HAP-1 (cell line): ENCODE results near the gene DIDO1.
A peak's percentile ranks its signal among the peaks of the same experiment; 100 is the strongest.
"Not testable (repeated sequence)": the region's sequence is repeated elsewhere in the genome, so short reads cannot be mapped to it uniquely, and the experiment has no call there.

Experiments used
- DNase-seq, 2 experiments: peaks; one replicate each; pipeline ENCODE4 v3.0.0-alpha.2; 2016 to 2020; ENCODE audit warnings: low spot score in 2 of 2
- H3K27me3 ChIP-seq: fragments of 250-450 bp; sonication (Bioruptor Pico); 2 replicates; pipeline ENCODE4 v1.5.1; 2020; ENCODE audit warnings: low read depth, mild to moderate bottlenecking, moderate library complexity
- H3K36me3 ChIP-seq: fragments of 250-450 bp; sonication (Bioruptor Pico); replicated peaks from 2 replicates; pipeline ENCODE4 v1.5.1; 2020; ENCODE audit warnings: mild to moderate bottlenecking
- H3K4me1 ChIP-seq: fragments of 250-450 bp; sonication (Bioruptor Pico); 2 replicates; pipeline ENCODE4 v1.5.1; 2020; ENCODE audit warnings: mild to moderate bottlenecking
- H3K4me3 ChIP-seq: fragments of 250-450 bp; sonication (Bioruptor Pico); 2 replicates; pipeline ENCODE4 v1.5.1; 2020; ENCODE audit warnings: mild to moderate bottlenecking, moderate library complexity
- H3K9me3 ChIP-seq: fragments of 250-450 bp; sonication (Bioruptor Pico); 2 replicates; pipeline ENCODE4 v1.5.1; 2020; ENCODE audit warnings: mild to moderate bottlenecking, moderate library complexity
- in situ Hi-C: fragments of 300-500 bp; cut with MboI; formaldehyde crosslinking; loops from 3 replicates; pipeline ENCODE4 v1.14.3; 2020; ENCODE audit warnings: low sequenced_read_pairs, inconsistent platforms, mixed read lengths

The DIDO1 gene

DNA sequence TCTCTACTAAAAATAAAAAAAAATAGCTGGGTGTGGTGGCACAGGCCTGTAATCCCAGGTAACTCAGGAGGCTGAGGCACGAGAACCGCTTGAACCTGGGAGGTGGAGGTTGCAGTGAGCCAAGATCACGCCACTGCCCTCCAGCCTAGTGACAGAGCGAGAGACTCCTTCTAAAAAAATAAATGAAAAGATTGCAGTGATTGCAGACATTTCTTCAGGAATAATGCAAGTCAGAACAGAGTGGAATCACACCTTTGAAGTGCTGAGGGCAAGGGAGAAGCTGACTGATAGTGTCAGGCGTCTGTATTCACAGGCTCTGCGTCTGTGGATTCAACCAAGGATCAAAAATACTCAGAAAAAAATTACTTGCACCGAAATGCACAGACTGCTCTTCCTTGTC lies 62.1 kb downstream of the DIDO1 start:
- no peak for DNase-seq
- Histone ChIP-seq H3K4me3 (no peak overlapping the region), H3K9me3 (no peaks in the 10 kb centered on the region; the same call in none of the 2 replicates), H3K4me1 (peaks cover 15% of the 10 kb centered on the region), H3K36me3 (peaks cover 2% of the 10 kb centered on the region; the same call in 1 of the 2 replicates), H3K27me3 (no peaks in the 10 kb centered on the region)
- in situ Hi-C loops = no loop called here

- no peaks in the 10 kb centered on the region; the same call in none of the 2 replicates for H3K9me3 ChIP-seq
- peaks cover 15% of the 10 kb centered on the region for H3K4me1 ChIP-seq
- in situ Hi-C loops = no loop called here
- H3K4me3 ChIP-seq = peak within 1 kb of the TSS; percentile 51
- no peaks in the 10 kb centered on the region for H3K27me3 ChIP-seq
- DNase-seq = peak; percentile 72 to 91
- peaks cover 19% of the 10 kb centered on the region for H3K36me3 ChIP-seq
Observed at GRCh38 chr20:62861726-62862336, 64.5 kb downstream of the DIDO1 start, which contains the start of gene TCFL5. Gene TCFL5, minus strand, starts transcription at chr20:62861822. Its CDS starts 152 bp downstream, at chr20:62861670.

DNA sequence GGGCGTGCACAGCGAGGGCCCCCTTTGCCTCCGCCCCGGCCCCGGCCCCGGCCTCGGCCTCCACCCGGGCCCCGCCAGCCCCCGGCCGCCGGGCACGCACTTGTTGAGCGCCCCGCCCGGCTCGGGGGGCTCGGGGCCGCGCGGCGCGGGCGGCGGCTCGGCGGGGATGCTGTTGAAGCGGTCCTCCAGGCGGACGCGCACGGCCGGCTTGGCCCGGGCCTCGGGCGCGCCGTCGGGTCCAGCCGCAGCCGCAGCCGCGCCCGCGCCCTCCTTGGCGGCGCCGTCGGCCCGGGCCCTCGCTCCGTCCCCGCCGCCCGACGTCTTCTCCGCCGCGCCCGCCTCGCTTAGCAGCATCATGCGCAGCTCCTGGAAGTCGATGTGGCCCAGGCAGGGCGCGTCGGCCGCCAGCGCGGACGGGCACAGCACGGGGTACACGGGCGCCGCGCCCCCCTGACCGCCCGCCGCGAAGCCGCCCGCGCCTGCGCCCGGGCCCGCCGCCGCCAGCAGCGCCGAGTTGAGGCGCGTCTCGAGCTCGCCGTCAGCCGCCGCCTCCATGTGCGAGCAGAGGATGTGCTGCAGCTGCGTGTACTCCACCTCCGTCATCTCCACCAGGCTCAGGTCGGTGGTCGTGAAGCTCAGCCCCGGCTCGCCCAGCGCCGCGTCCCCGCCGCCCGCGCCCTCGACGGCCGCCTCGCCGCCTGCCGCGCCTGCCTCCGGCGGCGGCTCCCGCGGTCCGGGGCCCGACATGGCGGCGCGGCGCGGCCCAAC lies 65.2 kb downstream of the DIDO1 start:
- DNase-seq = peak in 1 of 2 experiments; percentile 35
- no peaks in the 10 kb centered on the region; the same call in none of the 2 replicates for H3K9me3 ChIP-seq
- peaks cover 21% of the 10 kb centered on the region for H3K36me3 ChIP-seq
- H3K4me3 ChIP-seq = peak overlapping the region; percentile 51
- no peaks in the 10 kb centered on the region for H3K27me3 ChIP-seq
- in situ Hi-C loops = no loop called here
- peaks cover 15% of the 10 kb centered on the region for H3K4me1 ChIP-seq

DNA sequence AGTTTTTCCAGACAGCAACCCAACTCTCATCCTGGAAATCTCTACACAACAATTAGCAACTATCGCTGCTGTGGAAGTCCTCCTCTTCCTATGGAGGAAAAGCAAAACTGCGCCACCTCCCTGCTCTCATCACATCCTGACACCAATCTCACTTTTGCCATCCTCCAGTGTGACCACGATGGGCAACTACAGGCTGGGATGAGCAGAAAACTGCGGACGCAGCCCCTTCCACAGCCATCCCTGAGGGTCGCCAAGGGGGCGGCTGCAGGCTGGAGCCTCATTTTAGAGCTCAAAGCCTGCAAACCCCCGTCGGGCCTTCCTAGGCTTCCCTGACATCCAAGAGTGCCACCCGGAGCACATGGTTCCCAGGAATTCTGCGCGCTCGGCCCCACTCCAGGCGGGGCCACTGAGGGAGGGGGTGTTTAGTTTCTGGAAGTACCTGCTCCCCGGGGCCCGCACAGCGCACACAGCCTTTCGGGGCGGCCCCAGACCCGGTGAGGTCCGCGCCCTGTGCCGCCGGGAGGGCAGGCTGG lies 65.8 kb downstream of the DIDO1 start:
- H3K36me3 ChIP-seq = peaks cover 25% of the 10 kb centered on the region
- in situ Hi-C loops = no loop called here
- H3K4me3 ChIP-seq = peak overlapping the region; percentile 51
- H3K9me3 ChIP-seq = no peaks in the 10 kb centered on the region; the same call in none of the 2 replicates
- peaks cover 15% of the 10 kb centered on the region for H3K4me1 ChIP-seq
- peak; percentile 37 to 48 for DNase-seq
- no peaks in the 10 kb centered on the region for H3K27me3 ChIP-seq

DNA sequence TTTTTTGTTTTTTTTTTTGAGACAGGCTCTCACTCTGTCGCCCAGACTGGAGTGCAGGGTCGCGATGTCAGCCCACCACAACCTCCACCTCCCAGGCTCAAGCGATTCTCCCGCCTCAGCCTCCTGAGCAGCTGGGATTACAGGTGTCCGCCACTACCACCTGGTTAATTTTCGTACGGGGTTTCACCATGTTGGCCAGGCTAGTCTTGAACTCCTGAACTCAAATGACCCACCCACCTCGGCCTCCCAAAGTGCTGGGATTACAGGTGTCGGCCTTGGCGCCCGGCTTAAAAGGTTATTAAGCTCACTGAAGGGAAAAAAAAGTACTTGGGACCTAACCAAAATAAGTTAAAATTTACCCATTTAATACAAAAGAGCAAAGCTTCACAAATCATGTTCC lies 66.6 kb downstream of the DIDO1 start:
- Histone ChIP-seq H3K27me3 (no peaks in the 10 kb centered on the region), H3K9me3 (no peaks in the 10 kb centered on the region; the same call in 1 of the 2 replicates), H3K4me1 (peaks cover 15% of the 10 kb centered on the region), H3K4me3 (peak overlapping the region; percentile 51), H3K36me3 (peaks cover 32% of the 10 kb centered on the region)
- no peak for DNase-seq
- in situ Hi-C loops = no loop called here

- Histone ChIP-seq H3K36me3 (peaks cover 46% of the 10 kb centered on the region), H3K27me3 (no peaks in the 10 kb centered on the region), H3K9me3 (no peaks in the 10 kb centered on the region), H3K4me1 (peaks cover 15% of the 10 kb centered on the region), H3K4me3 (no peak overlapping the region)
- DNase-seq = no peak
- in situ Hi-C loops = no loop called here
Observed at GRCh38 chr20:62858058-62858830, 68.1 kb downstream of the DIDO1 start.

GRCh38 chr20:62856931-62857619 lies 69.2 kb downstream of the DIDO1 start:
- H3K27me3 ChIP-seq = no peaks in the 10 kb centered on the region
- H3K4me1 ChIP-seq = peaks cover 8% of the 10 kb centered on the region
- peaks cover 53% of the 10 kb centered on the region for H3K36me3 ChIP-seq
- no peak for DNase-seq
- in situ Hi-C loops = no loop called here
- H3K4me3 ChIP-seq = no peak overlapping the region
- no peaks in the 10 kb centered on the region for H3K9me3 ChIP-seq

DNA sequence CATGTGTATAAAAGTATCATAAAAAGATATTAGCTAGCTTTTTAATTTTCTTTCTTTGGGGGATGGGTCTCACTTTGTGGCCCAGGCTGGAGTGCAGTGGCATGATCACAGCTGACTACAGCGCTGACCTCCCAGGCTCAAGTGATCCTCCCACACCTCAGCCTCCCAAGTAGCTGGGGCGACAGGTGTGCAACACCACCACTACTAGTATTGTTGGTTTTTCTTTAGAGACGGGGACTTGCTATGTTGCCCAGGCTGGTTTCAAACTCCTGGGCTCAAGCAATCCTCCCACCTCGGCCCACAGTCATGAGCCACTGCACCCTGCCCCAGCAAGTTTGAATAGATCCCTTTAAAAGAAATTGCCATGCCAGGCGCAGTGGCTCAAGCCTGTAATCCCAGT lies 71.2 kb downstream of the DIDO1 start:
- Histone ChIP-seq H3K27me3 (no peaks in the 10 kb centered on the region), H3K36me3 (peaks cover 58% of the 10 kb centered on the region), H3K4me1 (peaks cover 5% of the 10 kb centered on the region), H3K9me3 (no peaks in the 10 kb centered on the region), H3K4me3 (no peak overlapping the region)
- no peak for DNase-seq
- in situ Hi-C loops = no loop called here

DNA sequence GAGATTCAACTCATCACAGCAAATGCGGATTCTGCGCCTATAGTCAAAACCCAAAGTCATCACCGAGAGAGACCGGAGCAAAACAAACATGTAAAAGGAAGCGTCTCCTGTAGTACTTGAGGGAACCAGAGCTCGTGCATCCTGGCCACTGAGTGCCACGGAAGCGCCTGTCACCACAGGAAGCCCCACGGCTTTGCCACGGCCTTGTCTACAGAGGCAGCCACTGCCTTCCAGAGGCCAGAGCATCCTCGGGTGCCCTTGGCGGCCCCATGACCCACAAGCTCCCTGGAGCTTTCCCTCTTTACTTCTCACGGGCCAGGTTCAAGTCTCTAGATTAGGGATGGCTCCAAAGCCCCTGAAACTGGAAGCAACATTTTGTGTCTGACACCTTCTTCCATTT lies 72.2 kb downstream of the DIDO1 start:
- Histone ChIP-seq H3K27me3 (no peaks in the 10 kb centered on the region), H3K4me1 (no peaks in the 10 kb centered on the region), H3K9me3 (no peaks in the 10 kb centered on the region), H3K36me3 (peaks cover 59% of the 10 kb centered on the region), H3K4me3 (no peak overlapping the region)
- in situ Hi-C loops = no loop called here
- no peak for DNase-seq

- DNase-seq, H3K4me1 ChIP-seq, H3K9me3 ChIP-seq, H3K27me3 ChIP-seq, in situ Hi-C loops, H3K4me3 ChIP-seq: not testable (repeated sequence)
- H3K36me3 ChIP-seq = peaks cover 56% of the 10 kb centered on the region
Observed at GRCh38 chr20:62853304-62853703, 73.0 kb downstream of the DIDO1 start.

DNA sequence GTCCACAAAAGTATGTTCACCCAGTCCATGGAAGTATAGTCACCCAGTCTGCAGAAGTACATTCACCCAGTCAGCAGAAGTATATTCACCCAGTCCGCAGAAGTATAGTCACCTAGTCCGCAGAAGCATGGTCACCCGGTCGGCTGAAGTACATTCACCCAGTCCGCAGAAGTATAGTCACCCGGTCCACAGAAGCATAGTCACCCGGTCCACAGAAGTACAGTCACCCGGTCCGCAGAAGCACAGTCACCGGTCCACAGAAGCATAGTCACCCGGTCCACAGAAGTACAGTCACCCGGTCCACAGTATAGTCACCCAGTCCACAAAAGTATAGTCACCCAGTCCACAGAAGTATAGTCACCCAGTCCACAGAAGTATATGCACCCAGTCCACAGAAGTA lies 73.5 kb downstream of the DIDO1 start:
- no peaks in the 10 kb centered on the region for H3K9me3 ChIP-seq
- DNase-seq = no peak
- in situ Hi-C loops = no loop called here
- peaks cover 55% of the 10 kb centered on the region for H3K36me3 ChIP-seq
- H3K4me3 ChIP-seq = no peak overlapping the region
- H3K4me1 ChIP-seq = no peaks in the 10 kb centered on the region
- no peaks in the 10 kb centered on the region for H3K27me3 ChIP-seq

GRCh38 chr20:62852196-62852595 lies 74.1 kb downstream of the DIDO1 start:
- no peaks in the 10 kb centered on the region for H3K27me3 ChIP-seq
- no peaks in the 10 kb centered on the region for H3K9me3 ChIP-seq
- no peak for DNase-seq
- H3K36me3 ChIP-seq = peaks cover 49% of the 10 kb centered on the region
- no peaks in the 10 kb centered on the region for H3K4me1 ChIP-seq
- in situ Hi-C loops = no loop called here
- no peak overlapping the region for H3K4me3 ChIP-seq

GRCh38 chr20:62850333-62850974 lies 75.9 kb downstream of the DIDO1 start:
- Histone ChIP-seq H3K36me3 (peaks cover 39% of the 10 kb centered on the region), H3K4me3 (no peak overlapping the region), H3K27me3 (no peaks in the 10 kb centered on the region), H3K4me1 (no peaks in the 10 kb centered on the region), H3K9me3 (no peaks in the 10 kb centered on the region)
- in situ Hi-C loops = no loop called here
- no peak for DNase-seq
